ENCODE data around the gene RAPGEF5.

Gene RAPGEF5

DNA sequence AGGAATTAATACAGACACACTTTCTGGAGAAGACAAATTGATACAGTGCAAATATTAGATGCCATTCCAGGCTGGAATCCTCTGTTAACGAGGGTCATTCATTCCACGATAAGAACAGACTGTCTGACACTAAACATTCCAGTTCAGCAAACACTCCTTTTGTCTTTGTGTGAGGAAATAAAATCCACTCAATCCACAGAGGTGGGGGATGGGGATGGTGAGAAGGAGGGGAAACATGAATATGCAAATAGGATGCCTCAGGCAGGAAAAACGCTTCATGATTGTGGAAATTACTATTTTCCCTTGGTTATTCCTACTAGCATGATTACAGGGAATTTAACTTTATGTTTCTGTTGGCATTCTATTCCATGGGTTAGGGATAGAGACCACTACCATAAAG, 214.4 kb downstream of the RAPGEF5 start:
- no peak for DNase-seq

- no peak for DNase-seq
Observed at GRCh38 chr7:22141355-22141754, 215.6 kb downstream of the RAPGEF5 start.

DNA sequence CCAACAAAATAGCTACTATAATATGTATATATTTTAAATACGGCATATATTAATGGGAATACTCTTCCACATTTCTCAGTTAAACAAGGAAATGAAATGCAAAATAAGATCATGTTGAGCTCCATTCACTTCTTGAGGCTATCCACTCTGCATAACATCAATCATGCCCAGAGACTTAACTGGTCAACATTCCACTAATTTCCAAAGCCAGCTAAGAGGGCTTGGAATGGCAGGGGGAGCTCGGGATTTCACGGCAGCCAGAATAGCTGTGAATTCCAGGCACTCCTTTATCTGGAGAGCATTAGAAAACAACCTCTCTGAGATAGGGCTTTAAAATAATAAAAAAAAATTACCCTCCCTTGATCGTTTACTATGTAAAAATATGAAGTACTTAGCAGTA, 216.4 kb downstream of the RAPGEF5 start:
- no peak for DNase-seq

DNA sequence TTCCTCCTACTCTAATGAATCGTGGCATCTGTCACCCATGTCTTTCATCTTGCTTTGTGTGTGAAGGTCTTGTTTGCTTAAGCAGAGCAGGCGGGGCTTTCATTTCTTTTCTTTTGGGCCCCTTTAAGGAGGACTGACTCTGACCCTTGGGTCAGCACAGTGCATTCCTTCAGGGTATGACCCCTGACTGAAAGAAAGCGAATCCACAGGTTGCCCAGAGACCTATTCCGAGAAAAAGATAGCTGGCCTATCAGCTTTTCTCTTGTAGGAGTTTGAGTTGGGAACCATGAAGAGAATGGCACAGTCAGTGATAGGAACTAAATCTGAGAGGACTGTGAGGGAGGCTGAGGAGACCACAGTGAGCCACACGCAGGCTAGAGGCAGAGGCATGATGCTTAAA, 218.1 kb downstream of the RAPGEF5 start:
- no peak for DNase-seq

- no peak for DNase-seq
Observed at GRCh38 chr7:22138106-22138505, 218.8 kb downstream of the RAPGEF5 start.

GRCh38 chr7:22137466-22137865, 219.5 kb downstream of the RAPGEF5 start:
- DNase-seq = no peak

DNA sequence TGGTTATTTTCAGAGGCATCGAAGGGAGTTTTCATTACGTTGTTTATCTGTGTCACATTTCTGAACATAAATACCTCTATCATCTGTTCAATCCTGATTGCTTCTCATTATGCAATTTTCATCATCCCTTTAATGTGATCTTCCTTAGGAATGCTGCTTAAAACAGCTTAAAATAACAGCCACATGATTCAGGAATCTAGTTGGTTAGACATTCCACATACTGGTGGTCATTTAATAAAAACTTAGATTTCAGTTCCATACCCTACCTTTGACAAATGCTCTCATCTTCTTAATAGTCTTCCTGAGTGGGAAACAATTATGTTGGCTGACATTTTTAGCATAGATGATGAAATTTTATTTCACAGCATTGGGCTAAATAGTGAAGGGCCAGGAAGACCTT, 219.9 kb downstream of the RAPGEF5 start:
- DNase-seq = no peak

DNA sequence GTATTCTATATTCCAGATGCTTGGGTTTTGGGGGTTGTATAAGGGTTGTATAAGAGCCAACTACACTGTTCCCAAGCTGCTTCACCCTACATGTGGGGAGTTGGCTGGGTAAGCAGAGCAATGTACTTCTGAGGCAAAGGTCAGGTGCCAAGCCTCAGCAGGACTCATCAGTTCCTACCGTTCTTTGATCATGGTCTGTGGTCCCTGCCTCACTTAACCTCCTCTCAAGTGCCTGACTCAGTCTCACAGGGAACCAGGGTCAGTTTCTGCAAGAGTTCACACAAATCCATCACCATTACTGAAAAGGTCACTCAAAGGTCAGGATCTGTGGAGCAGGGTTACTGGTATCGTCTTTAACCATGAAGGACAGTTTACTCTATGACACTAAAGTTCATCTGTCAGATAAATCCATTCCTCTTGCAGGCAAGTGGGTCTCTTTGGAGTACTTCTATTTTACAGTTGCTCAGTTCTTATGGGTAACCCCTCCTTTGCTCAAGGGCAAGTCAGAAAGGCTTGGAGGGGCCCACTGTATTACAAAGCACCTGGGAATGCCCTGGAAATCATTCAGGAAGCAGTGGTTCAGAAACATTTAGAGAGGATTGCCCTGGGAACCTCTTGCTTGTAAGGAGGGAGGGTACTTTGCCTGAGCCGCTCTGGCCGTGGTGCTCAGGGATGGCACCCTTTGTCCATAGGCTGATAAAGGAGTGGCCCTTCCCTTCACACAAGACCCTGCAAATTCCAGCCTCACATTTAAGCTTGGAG, 227.0 kb downstream of the RAPGEF5 start:
- no peak for DNase-seq

GRCh38 chr7:22129166-22129565, 227.8 kb downstream of the RAPGEF5 start:
- DNase-seq = no peak

DNA sequence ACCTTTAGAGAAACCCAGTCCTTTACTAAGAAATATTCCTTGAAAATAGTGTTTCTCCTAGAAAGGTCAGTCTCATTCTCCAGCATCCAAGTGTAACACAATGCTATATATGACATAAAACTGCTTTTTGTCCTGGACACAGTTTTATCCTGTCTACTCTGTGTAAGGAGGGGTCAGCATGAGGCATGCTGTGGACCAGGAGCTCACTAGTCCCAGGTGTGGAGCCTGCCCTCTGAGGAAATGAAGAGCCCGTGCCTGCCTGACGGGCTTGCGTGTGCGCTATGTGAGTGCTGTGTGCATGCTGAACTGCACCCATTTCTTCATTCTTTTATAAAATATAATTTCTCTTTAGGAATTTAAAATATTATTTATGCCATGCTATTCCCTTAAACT, 228.4 kb downstream of the RAPGEF5 start:
- DNase-seq = no peak

DNA sequence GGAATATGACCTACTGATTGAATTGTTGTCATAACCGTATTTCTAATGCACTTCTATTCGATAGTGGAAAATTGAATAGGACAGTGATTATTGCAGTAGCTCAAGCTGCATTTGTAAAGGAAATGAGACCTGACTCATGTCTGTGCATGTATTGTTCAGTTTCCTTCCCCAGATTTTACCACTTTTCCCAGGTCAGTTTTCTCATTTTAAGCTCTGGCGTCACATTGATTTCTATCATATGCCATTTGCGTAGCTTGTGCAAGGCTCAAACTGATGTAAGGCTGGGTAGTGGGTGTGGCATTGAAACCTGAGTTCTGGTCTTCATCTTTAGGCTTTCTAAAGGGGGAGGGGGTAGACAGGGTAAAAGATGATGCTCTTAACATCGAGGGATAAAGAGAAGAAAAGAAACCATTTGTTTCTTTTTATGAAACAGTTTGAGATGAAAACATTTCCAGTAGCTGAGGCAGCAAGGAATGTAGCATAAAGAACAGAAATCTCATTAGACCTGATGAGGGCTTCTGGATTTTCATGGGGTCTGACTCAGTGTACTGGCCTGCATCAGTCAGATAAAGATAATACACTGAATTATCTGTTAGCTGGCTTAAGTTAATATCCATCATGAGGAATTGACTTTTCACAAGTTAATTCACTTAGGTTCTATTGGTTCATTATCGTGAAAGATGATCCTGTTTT, 229.0 kb downstream of the RAPGEF5 start:
- DNase-seq = no peak

GRCh38 chr7:22125436-22125835, 231.5 kb downstream of the RAPGEF5 start:
- no peak for DNase-seq

DNA sequence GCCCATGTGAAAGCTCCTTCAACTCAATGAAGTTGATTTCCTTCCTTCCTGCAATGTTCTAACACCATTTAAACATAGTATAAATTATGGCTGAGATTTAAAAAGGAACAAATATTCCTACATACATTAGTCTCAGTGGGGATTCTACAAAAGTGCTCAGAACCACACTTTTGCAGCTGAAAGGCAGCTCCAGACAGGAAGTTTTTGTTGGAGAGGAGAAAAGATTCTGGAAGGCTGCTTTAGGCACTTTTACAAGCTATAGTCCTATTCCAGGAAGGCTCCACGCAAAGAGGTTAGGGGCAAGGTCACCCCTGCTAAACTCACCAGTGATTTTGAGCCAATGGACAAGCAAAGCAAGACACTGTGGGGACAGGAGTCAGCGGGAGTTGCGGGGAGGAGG, 232.0 kb downstream of the RAPGEF5 start:
- no peak for DNase-seq

DNA sequence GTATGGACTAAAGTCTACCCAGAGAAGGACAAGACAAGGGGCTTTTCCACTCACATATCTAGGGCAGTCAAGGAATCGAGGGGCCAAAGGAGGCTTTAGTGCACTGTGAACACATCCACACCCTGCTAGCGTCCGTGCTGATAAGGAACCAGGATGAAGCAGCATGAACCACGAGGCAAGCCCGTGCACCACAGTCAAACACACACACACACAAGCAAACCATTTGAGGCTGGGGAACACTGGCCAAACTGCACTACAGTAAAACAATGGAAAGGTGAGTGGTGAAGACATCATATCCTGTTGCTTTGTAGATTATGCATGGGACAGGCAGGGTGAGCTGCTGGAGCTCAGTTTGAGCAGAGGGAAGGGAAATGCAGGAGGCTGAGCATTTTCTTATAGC, 233.8 kb downstream of the RAPGEF5 start:
- no peak for DNase-seq

GRCh38 chr7:22121702-22122474, 235.1 kb downstream of the RAPGEF5 start:
- no peak for DNase-seq

DNA sequence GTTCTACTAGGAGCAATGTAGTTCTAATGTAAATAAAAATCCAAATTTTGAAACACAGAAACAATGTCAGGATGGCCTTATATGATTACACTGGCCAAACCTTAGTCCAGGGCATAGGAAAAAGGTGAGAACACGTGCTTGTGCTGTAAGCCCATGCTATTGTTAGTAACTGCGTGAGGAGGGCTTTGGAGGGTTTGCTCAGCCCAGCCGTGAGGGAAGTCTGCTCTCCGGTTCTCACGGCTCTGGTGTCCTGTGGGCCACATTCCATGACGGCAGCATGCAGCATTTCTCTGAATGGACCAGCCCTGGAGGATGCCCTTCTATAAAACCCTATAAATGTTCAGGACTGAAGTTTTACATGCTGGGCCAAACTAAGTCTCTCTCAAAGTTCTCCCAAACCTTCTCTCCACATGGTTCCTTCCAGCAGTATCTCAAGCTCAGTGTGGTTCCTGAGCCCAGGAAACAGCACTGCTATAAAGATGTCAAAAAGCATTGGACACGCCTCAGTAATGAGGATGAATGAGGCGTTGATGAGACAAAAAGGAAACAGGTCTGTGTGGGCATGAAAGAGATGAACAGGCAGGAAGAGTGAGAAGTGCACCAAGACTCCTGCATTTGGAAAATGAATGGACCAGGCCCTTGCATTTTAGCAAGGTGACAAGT, 236.4 kb downstream of the RAPGEF5 start:
- no peak for DNase-seq

DNA sequence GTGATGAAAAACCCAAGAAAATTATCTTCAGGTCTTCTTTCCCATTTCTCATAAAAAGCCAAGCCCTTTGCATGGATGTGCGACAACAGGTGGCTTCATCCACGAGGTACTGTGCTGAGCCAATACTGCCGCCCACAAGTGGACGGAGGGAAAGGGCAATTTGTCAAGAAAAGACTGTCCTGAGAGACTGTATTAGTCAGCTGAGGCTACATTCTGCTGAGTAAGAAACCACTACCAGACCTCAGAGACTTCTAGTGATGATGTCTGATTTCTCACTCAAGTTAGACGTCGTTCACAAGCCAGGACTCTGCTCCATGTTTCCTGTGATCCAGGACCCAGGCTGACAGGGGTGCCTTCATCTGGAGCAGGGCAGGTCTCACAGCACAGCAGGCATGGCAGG, 239.7 kb downstream of the RAPGEF5 start:
- no peak for DNase-seq

DNA sequence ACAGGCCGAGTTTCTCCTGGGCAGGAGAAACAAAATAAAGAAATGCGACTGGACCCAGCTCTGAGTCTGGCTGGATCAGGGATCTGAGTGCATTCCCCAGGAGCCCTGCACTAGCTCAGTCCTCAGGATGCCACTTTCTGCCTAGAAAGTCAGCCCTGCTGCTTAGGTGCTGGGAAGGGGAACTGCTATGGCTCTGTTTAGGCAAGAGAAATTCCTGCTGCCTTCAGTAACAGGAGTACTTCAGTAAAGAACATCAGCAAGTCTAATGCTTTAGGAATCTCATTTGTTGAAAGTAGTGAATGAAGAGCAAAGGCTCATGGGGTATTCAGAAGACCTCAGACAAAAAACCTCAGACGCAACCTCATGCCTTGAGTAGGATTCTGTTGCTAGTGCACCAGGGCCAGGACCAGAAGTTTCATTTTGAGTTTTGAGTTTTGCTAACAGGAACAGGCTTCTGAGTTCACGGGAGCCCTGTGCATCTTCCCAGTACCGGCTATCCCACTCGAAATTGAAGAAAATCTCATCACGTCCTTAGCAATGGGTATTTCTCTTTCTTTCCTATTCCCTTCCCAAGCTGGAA, 240.4 kb downstream of the RAPGEF5 start:
- DNase-seq = no peak

DNA sequence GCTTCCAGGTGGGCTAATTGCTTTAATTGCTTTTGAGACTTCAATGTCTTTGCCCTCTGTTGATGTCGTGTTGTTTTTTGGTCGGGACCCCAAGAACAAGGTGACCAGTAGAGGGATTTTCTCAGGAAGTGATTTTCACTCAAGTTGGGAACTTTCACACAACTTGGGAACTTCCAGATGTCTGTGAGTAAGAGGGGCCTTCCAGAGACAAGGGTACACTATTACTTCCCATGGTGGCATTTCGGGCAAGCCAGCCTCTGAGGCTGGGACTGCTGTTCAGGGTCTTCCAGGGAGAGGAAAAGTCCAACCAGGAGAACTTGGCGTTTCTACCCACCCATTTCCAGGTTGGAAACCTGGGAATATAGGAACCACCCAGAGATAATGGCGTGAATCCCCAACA, 241.3 kb downstream of the RAPGEF5 start:
- DNase-seq = no peak

- DNase-seq = no peak
Observed at GRCh38 chr7:22114440-22114981, 242.4 kb downstream of the RAPGEF5 start.

DNA sequence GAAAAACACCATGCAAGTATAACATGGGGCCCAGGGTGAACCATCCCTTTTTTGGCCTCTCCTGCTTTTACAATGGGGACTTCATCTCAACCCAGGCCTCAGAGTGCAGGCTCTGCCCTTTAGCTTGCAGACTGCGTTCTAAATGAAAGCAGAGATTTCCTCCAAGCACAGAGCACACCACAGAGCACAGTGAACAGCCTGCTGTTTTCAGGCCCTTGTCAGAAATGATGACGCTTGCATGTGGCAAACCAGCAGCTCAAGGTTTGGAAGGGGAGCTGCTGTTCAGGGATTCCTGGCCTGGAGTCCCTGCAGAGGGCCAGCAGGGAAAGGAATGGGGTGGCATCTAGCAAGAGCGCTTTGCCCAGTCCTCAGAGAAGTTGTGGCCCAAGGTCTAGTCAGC, 243.9 kb downstream of the RAPGEF5 start:
- DNase-seq = no peak

DNA sequence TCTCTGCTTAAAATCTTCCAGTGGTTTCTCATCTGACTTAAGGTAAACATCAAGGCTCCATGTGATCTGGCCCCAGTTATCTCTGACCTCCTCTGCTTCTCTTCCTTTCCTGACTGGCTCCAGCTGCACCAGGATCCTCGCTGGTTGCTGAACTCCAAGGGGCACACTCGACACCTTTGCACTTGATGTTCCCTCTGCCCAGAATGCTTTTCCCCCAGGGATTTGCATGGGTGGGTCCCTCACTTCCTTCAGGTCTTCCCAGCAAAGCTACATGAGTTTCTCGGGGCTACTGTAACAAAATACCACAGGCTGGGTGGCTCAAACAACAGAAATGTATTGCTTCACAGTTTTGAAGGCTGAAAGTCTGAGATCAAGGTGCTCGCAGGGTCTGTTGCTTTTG, 245.3 kb downstream of the RAPGEF5 start:
- no peak for DNase-seq

- no peak for DNase-seq
Observed at GRCh38 chr7:22110881-22111280, 246.1 kb downstream of the RAPGEF5 start.
